Caco-2 (cell line): Measurements from ENCODE around the gene NDUFA13. TPM values are rescaled to one million over a fixed set of nuclear protein-coding genes. Genes with fewer than 3 reads are reported as not detected.

Experiments
- Bru-seq: library from RNA; stranded (reverse); fragments of 400-500 nt; gene quantifications from one replicate; lab custom pipeline; 2021; lab: Mats Ljungman, UMichigan
- BruChase-seq, 2 experiments: library from RNA; stranded (reverse); fragments of 400-500 nt; gene quantifications; one replicate each; lab custom pipeline; 2021; lab: Mats Ljungman, UMichigan
- BruUV-seq: library from RNA; stranded (reverse); fragments of 400-500 nt; replicated peaks from 2 replicates; lab custom pipeline; 2021; lab: Mats Ljungman, UMichigan
- CTCF ChIA-PET: fragments of 300-600 bp; sonication (Branson Sonifier 250); formaldehyde crosslinking; loops from one replicate; lab custom pipeline; 2022; ENCODE audit warnings: antibody characterized with exemption; lab: Charles Lee
- POLR2A ChIA-PET: fragments of 300-600 bp; sonication (Branson Sonifier 250); formaldehyde crosslinking; loops from one replicate; lab custom pipeline; 2022; ENCODE audit warnings: antibody characterized with exemption; lab: Charles Lee
- DNase-seq, 2 experiments: peaks; one replicate each; pipeline versions ENCODE4 v3.0.0 to v3.0.0-alpha.2; 2020 to 2022
- H3K27me3 ChIP-seq: replicated peaks from 2 replicates; pipeline ENCODE4 v1.6.0; 2011; ENCODE audit warnings: low read length; ENCODE audit not compliant: control insufficient read depth, insufficient read depth
- H3K36me3 ChIP-seq: 2 replicates; pipeline ENCODE4 v1.5.1; 2011; ENCODE audit warnings: low read length; ENCODE audit not compliant: control insufficient read depth, insufficient read depth
- H3K4me1 ChIP-seq: fragments of 250-450 bp; sonication (Bioruptor Pico); 2 replicates; pipeline ENCODE4 v1.5.1; 2020; ENCODE audit warnings: mild to moderate bottlenecking
- H3K4me3 ChIP-seq: 2 replicates; pipeline ENCODE4 v1.5.1; 2011; ENCODE audit warnings: low read depth, mild to moderate bottlenecking, control low read depth, low read length
- H3K9me3 ChIP-seq: fragments of 250-450 bp; sonication (Bioruptor Pico); 2 replicates; pipeline ENCODE4 v1.5.1; 2020; ENCODE audit warnings: mild to moderate bottlenecking, moderate library complexity
- H3K27ac Mint-ChIP-seq: one replicate; pipeline ENCODE4 v1.8.0; 2022; ENCODE audit warnings: mixed read lengths; ENCODE audit not compliant: unreplicated experiment
- H3K27me3 Mint-ChIP-seq: one replicate; pipeline ENCODE4 v1.8.0; 2022; ENCODE audit warnings: mixed read lengths; ENCODE audit not compliant: insufficient read depth, unreplicated experiment
- H3K36me3 Mint-ChIP-seq: one replicate; pipeline ENCODE4 v1.8.0; 2022; ENCODE audit warnings: mild to moderate bottlenecking, mixed read lengths; ENCODE audit not compliant: insufficient read depth, unreplicated experiment
- H3K4me1 Mint-ChIP-seq: one replicate; pipeline ENCODE4 v1.8.0; 2022; ENCODE audit warnings: low read depth, mixed read lengths; ENCODE audit not compliant: unreplicated experiment
- H3K4me3 Mint-ChIP-seq: one replicate; pipeline ENCODE4 v1.8.0; 2022; ENCODE audit warnings: mild to moderate bottlenecking, moderate library complexity, mixed read lengths; ENCODE audit not compliant: unreplicated experiment
- H3K9me3 Mint-ChIP-seq: one replicate; pipeline ENCODE4 v1.8.0; 2022; ENCODE audit warnings: mixed read lengths; ENCODE audit not compliant: unreplicated experiment
- CTCF ChIP-seq, 2 experiments: fragments of 200-600 bp in 1 of 2; IDR thresholded peaks; 1 replicate in 1 of 2; 2 replicates in 1 of 2; pipeline versions ENCODE4 v1.5.1 to v1.8.0; 2011 to 2022; ENCODE audit warnings: antibody characterized with exemption in 1 of 2, control low read depth in 1 of 2, inconsistent platforms in 1 of 2, low read depth in 1 of 2, low read length in 1 of 2, mild to moderate bottlenecking in 1 of 2, moderate library complexity in 1 of 2; ENCODE audit not compliant: insufficient read depth in 1 of 2, severe bottlenecking in 1 of 2, unreplicated experiment in 1 of 2
- intact Hi-C: fragments of 100-400 bp; cut with micrococcal nuclease; formaldehyde crosslinking; loops from one replicate; pipeline ENCODE4 v1.10.0; 2022; ENCODE audit not compliant: unreplicated experiment
- long read RNA-seq: library from polyadenylated mRNA; stranded (forward); transcript quantifications from one replicate; pipeline ENCODE4 v2.0.0, GENCODE V29; 2022
- total RNA-seq: library from RNA; stranded (reverse); gene quantifications from 2 replicates; pipeline ENCODE4 v1.2.3, GENCODE V29; 2022

The NDUFA13 gene
- total RNA-seq (345 and 355 TPM in 2 replicates), Bru-seq, nascent RNA (percentile 96 among the genes with signal in this experiment), BruChase-seq, experiment 1, labeled RNA remaining after a 2-hour chase (percentile 94 among the genes with signal in this experiment), BruChase-seq, experiment 2, labeled RNA remaining after a 6-hour chase (percentile 97 among the genes with signal in this experiment)
- long read RNA-seq, transcript NDUFA13-204 (5 exons, 991 nt), result major isoform, 520 of 524 reads
- long read RNA-seq, partial matches to known transcripts, result 3 of 524 reads
- long read RNA-seq, other reads (novel, unspliced or antisense), result 0 of 524 reads

- ChIA-PET CTCF (interaction anchor here (0.6 kb wide), 1 partner anchor 13 kb away, joined by 3 read pairs; no protein-coding TSS in a partner anchor), POLR2A (interaction anchor here (0.6 to 1.0 kb wide), 2 partner anchors 11 to 111 kb away, joined by 5 to 6 read pairs; partner anchors contain the start of gene GATAD2A)
- H3K36me3 ChIP-seq, result no peaks in the 10 kb centered on the region
- peak; percentile 91 to 94 for DNase-seq
- BruUV-seq, result TSS peak; percentile 68
- H3K27ac Mint-ChIP-seq, result peak within 1 kb of the TSS; percentile 90
- H3K4me1 Mint-ChIP-seq, result no peaks in the 10 kb centered on the region
- H3K9me3 ChIP-seq, result no peaks in the 10 kb centered on the region
- peak within 1 kb of the TSS; percentile 83 for H3K4me3 ChIP-seq
- H3K4me3 Mint-ChIP-seq, result peak within 1 kb of the TSS; percentile 85
- H3K27me3 Mint-ChIP-seq, result no peaks in the 10 kb centered on the region
- H3K4me1 ChIP-seq, result no peaks in the 10 kb centered on the region
- H3K36me3 Mint-ChIP-seq, result peaks cover 60% of the 10 kb centered on the region
- H3K9me3 Mint-ChIP-seq, result no peaks in the 10 kb centered on the region
- peak in 1 of 2 experiments; percentile 27 for TF ChIP-seq CTCF (IDR thresholded peaks at IDR 0.05; ENCODE audit: insufficient read depth in 1 of 2, low read depth in 1 of 2, low read length in 1 of 2, severe bottlenecking in 1 of 2, unreplicated experiment in 1 of 2)
- H3K27me3 ChIP-seq, result no peaks in the 10 kb centered on the region
- intact Hi-C loops, result no loop called here
Measured at GRCh38 chr19:19515642-19516519, at the start of gene NDUFA13. TSS of gene NDUFA13 (plus strand) at chr19:19516225. CDS start at chr19:19516239, 14 bp downstream.

GRCh38 chr19:19468424-19469050 lies 47.5 kb upstream of the NDUFA13 start:
- peaks cover 10% of the 10 kb centered on the region for H3K36me3 ChIP-seq
- no peak overlapping the region for H3K27ac Mint-ChIP-seq
- POLR2A ChIA-PET, result no interaction called here
- H3K4me3 ChIP-seq, result no peak overlapping the region
- H3K4me1 Mint-ChIP-seq, result peaks cover 18% of the 10 kb centered on the region
- no peak for DNase-seq
- H3K4me3 Mint-ChIP-seq, result no peak overlapping the region
- no TSS peak for BruUV-seq
- peaks cover 70% of the 10 kb centered on the region for H3K36me3 Mint-ChIP-seq
- CTCF ChIA-PET, result no interaction called here
- peaks cover 20% of the 10 kb centered on the region for H3K4me1 ChIP-seq
- H3K9me3 ChIP-seq, result no peaks in the 10 kb centered on the region
- H3K27me3 ChIP-seq, result no peaks in the 10 kb centered on the region
- TF ChIP-seq CTCF (IDR thresholded peaks at IDR 0.05; ENCODE audit: insufficient read depth in 1 of 2, low read depth in 1 of 2, low read length in 1 of 2, severe bottlenecking in 1 of 2, unreplicated experiment in 1 of 2), result no peak
- peaks cover 23% of the 10 kb centered on the region for H3K9me3 Mint-ChIP-seq
- no peaks in the 10 kb centered on the region for H3K27me3 Mint-ChIP-seq
- intact Hi-C loops, result no loop called here

GRCh38 chr19:19470579-19470978 lies 45.4 kb upstream of the NDUFA13 start:
- no peaks in the 10 kb centered on the region; the same call in 1 of the 2 replicates for H3K4me1 ChIP-seq
- Mint-ChIP-seq H3K9me3 (peaks cover 14% of the 10 kb centered on the region), H3K4me3 (no peak overlapping the region), H3K36me3 (peaks cover 73% of the 10 kb centered on the region), H3K27ac (no peak overlapping the region), H3K4me1 (no peaks in the 10 kb centered on the region), H3K27me3 (no peaks in the 10 kb centered on the region)
- intact Hi-C loops, result no loop called here
- ChIA-PET CTCF (no interaction called here), POLR2A (interaction anchor here (0.6 kb wide), 1 partner anchor 1680 kb away, joined by 5 read pairs; no protein-coding TSS in a partner anchor)
- H3K4me3 ChIP-seq, result no peak overlapping the region
- no peaks in the 10 kb centered on the region for H3K27me3 ChIP-seq
- no peak for DNase-seq
- TF ChIP-seq CTCF (IDR thresholded peaks at IDR 0.05; ENCODE audit: insufficient read depth in 1 of 2, low read depth in 1 of 2, low read length in 1 of 2, severe bottlenecking in 1 of 2, unreplicated experiment in 1 of 2), result no peak
- H3K36me3 ChIP-seq, result peaks cover 8% of the 10 kb centered on the region
- no peaks in the 10 kb centered on the region for H3K9me3 ChIP-seq
- BruUV-seq, result no TSS peak
